Endothelial cell of umbilical vein (primary cell): ENCODE measurements around the gene B4GALT6. TPM values are rescaled to one million over a fixed set of nuclear protein-coding genes. Genes with fewer than 3 reads are reported as not detected.

Experiments used
- BruUV-seq: library from RNA; stranded (reverse); fragments of 400-500 nt; replicated peaks from 2 replicates; lab custom pipeline; 2021; lab: Mats Ljungman, UMichigan
- CTCF ChIA-PET: fragments of 300-600, 350-600 bp; sonication (Branson Sonifier 250); formaldehyde crosslinking; loops from one replicate; lab custom pipeline; 2021; ENCODE audit warnings: antibody characterized with exemption, inconsistent platforms; lab: Charles Lee
- POLR2A ChIA-PET: fragments of 300-600, 350-600 bp; sonication (Branson Sonifier 250); formaldehyde crosslinking; loops from one replicate; lab custom pipeline; 2021; ENCODE audit warnings: antibody characterized with exemption, inconsistent platforms; lab: Charles Lee
- DNase-seq: peaks from one replicate; pipeline ENCODE4 v3.0.0-alpha.2; 2011; ENCODE audit warnings: low read depth, low spot score
- FAIRE-seq: peaks from 2 replicates; lab custom pipeline; 2011; peaks lifted over from hg19 to GRCh38; lab: Jason Lieb, UNC
- H2AFZ ChIP-seq: 2 replicates; pipeline ENCODE4 v1.6.0; 2012; ENCODE audit warnings: low read depth, low read length, control low read depth, inconsistent platforms
- H3K27ac ChIP-seq: 2 replicates; pipeline ENCODE4 v1.5.1; 2011; ENCODE audit warnings: low read depth, mild to moderate bottlenecking, control low read depth, low read length, moderate library complexity; ENCODE audit not compliant: insufficient read depth
- H3K27me3 ChIP-seq, 2 experiments: 2 replicates each; pipeline versions ENCODE4 v1.6.0 to v1.6.1; 2011; ENCODE audit warnings: low read length in 2 of 2, mixed read lengths in 1 of 2; ENCODE audit not compliant: control insufficient read depth in 2 of 2, insufficient read depth in 2 of 2
- H3K36me3 ChIP-seq, 2 experiments: 2 replicates in 1 of 2; 3 replicates in 1 of 2; pipeline ENCODE4 v1.5.1; 2011; ENCODE audit warnings: low read length in 2 of 2, mild to moderate bottlenecking in 1 of 2, moderate library complexity in 1 of 2; ENCODE audit not compliant: control insufficient read depth in 2 of 2, insufficient read depth in 2 of 2; ENCODE audit errors: extremely low read depth in 1 of 2
- H3K4me1 ChIP-seq: 3 replicates; pipeline ENCODE4 v1.5.1; 2011; ENCODE audit warnings: mild to moderate bottlenecking, low read length; ENCODE audit not compliant: control insufficient read depth, insufficient read depth; ENCODE audit errors: extremely low read depth
- H3K4me2 ChIP-seq: 2 replicates; pipeline ENCODE4 v1.6.1; 2011; ENCODE audit warnings: low read length, control low read depth, mixed read lengths; ENCODE audit not compliant: insufficient read depth
- H3K4me3 ChIP-seq, 3 experiments: fragments of 200-600 bp in 1 of 3; sonication (generic), shearing (Covaris generic) in 1 of 3; replicated peaks in 1 of 3; 2 replicates each; pipeline ENCODE4 v1.5.1; 2011 to 2016; ENCODE audit warnings: control low read depth in 3 of 3, low read length in 3 of 3, mild to moderate bottlenecking in 2 of 3, inconsistent platforms in 1 of 3, low read depth in 1 of 3, moderate library complexity in 1 of 3; ENCODE audit not compliant: insufficient read depth in 1 of 3
- H3K79me2 ChIP-seq: 2 replicates; pipeline ENCODE4 v1.6.0; 2012; ENCODE audit warnings: low read length, inconsistent platforms; ENCODE audit not compliant: control insufficient read depth, insufficient read depth
- H3K9ac ChIP-seq: replicated peaks from 2 replicates; pipeline ENCODE3; 2011; ENCODE audit warnings: low read length, control low read depth; ENCODE audit not compliant: insufficient read depth; ENCODE audit errors: extremely low read depth
- H3K9me1 ChIP-seq: replicated peaks from 3 replicates; pipeline ENCODE4 v1.6.0; 2011; ENCODE audit warnings: mild to moderate bottlenecking, low read length; ENCODE audit not compliant: control insufficient read depth, insufficient read depth; ENCODE audit errors: extremely low read depth
- H3K9me3 ChIP-seq: replicated peaks from 2 replicates; pipeline ENCODE4 v1.5.1; 2012; ENCODE audit warnings: low read length, inconsistent platforms; ENCODE audit not compliant: control insufficient read depth, insufficient read depth
- H4K20me1 ChIP-seq: replicated peaks from 2 replicates; pipeline ENCODE3; 2011; ENCODE audit warnings: mild to moderate bottlenecking, low read length; ENCODE audit not compliant: control insufficient read depth, insufficient read depth; ENCODE audit errors: extremely low read depth
- CTCF ChIP-seq, 2 donors: IDR thresholded peaks; 1 replicate in 1 of 2; 2 replicates in 1 of 2; pipeline ENCODE4 v1.5.1; 2011; ENCODE audit warnings: low read length in 2 of 2, mild to moderate bottlenecking in 2 of 2, moderate library complexity in 2 of 2, control low read depth in 1 of 2, inconsistent platforms in 1 of 2, low read depth in 1 of 2; ENCODE audit not compliant: insufficient read depth in 1 of 2; ENCODE audit errors: extremely low read depth in 1 of 2
- EZH2 ChIP-seq: IDR thresholded peaks from 2 replicates; pipeline ENCODE4 v1.6.1; 2012; ENCODE audit warnings: borderline replicate concordance, low read depth, mild to moderate bottlenecking, moderate library complexity, low read length, inconsistent platforms; ENCODE audit not compliant: severe bottlenecking
- FOS ChIP-seq: IDR thresholded peaks from 2 replicates; pipeline ENCODE4 v1.6.1; 2011; ENCODE audit warnings: mild to moderate bottlenecking, low read length, moderate library complexity, borderline replicate concordance; ENCODE audit not compliant: insufficient read depth
- GATA2 ChIP-seq: IDR thresholded peaks from 2 replicates; pipeline ENCODE4 v1.7.0; 2011; ENCODE audit warnings: low read depth, mild to moderate bottlenecking, moderate library complexity, mixed read lengths, low read length; ENCODE audit not compliant: insufficient read length, insufficient read depth
- JUN ChIP-seq: IDR thresholded peaks from 2 replicates; pipeline ENCODE4 v1.6.1; 2011; ENCODE audit warnings: borderline replicate concordance, low read depth; ENCODE audit not compliant: insufficient read length, insufficient read depth
- MYC ChIP-seq: IDR thresholded peaks from one replicate; pipeline ENCODE4 v1.6.1; 2011; ENCODE audit warnings: mild to moderate bottlenecking, low read depth, low read length
- POLR2A ChIP-seq: IDR thresholded peaks from 2 replicates; pipeline ENCODE4 v1.6.1; 2012; ENCODE audit warnings: low read depth, mild to moderate bottlenecking, control low read depth, low read length
- POLR2AphosphoS5 ChIP-seq: IDR thresholded peaks from 2 replicates; pipeline ENCODE4 v1.6.1; 2012; ENCODE audit warnings: low read depth, mild to moderate bottlenecking, control low read depth, low read length, moderate library complexity; ENCODE audit not compliant: insufficient read depth
- dilution Hi-C: fragments of 300-500 bp; cut with MboI; formaldehyde crosslinking; loops from one replicate; pipeline ENCODE4 v1.15.0; 2019; ENCODE audit warnings: low sequenced_read_pairs; ENCODE audit not compliant: extremely low pct_ligation_motif_present
- intact Hi-C: fragments of 100-400 bp; cut with micrococcal nuclease; formaldehyde crosslinking; loops from one replicate; pipeline ENCODE4 v1.10.0; 2022
- polyA plus RNA-seq, 4 experiments: library from polyadenylated mRNA; depleted of rRNA in 3 of 4; stranded (reverse) in 3 of 4; unstranded in 1 of 4; fragments of >200 nt; gene quantifications; 2 replicates each; pipeline versions ENCODE4 v1.2.1 to v1.2.3, GENCODE V29; 2011 to 2012; ENCODE audit warnings: missing spikeins in 1 of 4
- total RNA-seq: library from RNA; stranded (reverse); gene quantifications from 2 replicates; pipeline ENCODE4 v1.2.3, GENCODE V29; 2021
- TF ChIP-seq, protein P1 (sequence below): IDR thresholded peaks from 2 replicates; pipeline ENCODE4 v1.6.1; 2011; ENCODE audit not compliant: insufficient read depth, insufficient read length

The B4GALT6 gene
- total and polyA plus RNA-seq, 2 donors (not counting 3 experiments of a cell fraction or from before 2014, with no cell fraction given) = 3.9 to 24.2 TPM

DNA sequence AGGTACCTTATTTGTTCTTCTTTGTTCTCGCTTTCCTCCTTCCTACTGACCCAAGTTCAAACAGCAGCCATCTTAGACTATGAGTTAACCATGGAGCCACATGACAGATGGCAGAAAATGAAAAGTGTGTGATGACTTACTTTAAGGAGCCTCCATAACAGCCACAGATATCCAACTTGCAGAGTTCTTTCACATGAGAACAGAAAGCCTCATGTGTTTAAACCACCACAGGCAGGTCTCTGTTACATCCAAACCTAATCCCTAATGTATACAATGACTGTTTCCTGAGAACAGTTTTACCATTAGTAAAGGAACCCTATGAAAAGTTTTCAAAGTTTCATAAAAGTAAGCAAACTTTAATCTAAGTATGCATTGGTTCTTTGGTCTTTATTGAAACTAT, 20.3 kb downstream of the B4GALT6 start:
- BruUV-seq = no TSS peak
- Histone ChIP-seq H4K20me1 (no peaks in the 10 kb centered on the region), H3K27me3 (no peaks in the 10 kb centered on the region), H3K9me3 (no peaks in the 10 kb centered on the region), H3K36me3 (no peaks in the 10 kb centered on the region), H3K4me1 (no peaks in the 10 kb centered on the region), H2AFZ (no peak overlapping the region), H3K4me2 (no peak overlapping the region), H3K9ac (no peak overlapping the region), H3K9me1 (no peaks in the 10 kb centered on the region), H3K27ac (no peak overlapping the region), H3K79me2 (no peaks in the 10 kb centered on the region), H3K4me3 (no peak overlapping the region)
- FAIRE-seq (no peak), DNase-seq (no peak)
- CTCF ChIA-PET = interaction anchor here (1.6 kb wide), 1 partner anchor 11 kb away, joined by 3 read pairs; no protein-coding TSS in a partner anchor
- POLR2A ChIA-PET = no interaction called here
- dilution Hi-C loops (no loop called here), intact Hi-C loops (no loop called here)
- no peak for TF ChIP-seq EZH2
- TF ChIP-seq, protein P1, sequence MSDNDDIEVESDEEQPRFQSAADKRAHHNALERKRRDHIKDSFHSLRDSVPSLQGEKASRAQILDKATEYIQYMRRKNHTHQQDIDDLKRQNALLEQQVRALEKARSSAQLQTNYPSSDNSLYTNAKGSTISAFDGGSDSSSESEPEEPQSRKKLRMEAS = no peak
- no peak for TF ChIP-seq FOS
- no peak for TF ChIP-seq POLR2A
- no peak for TF ChIP-seq JUN
- TF ChIP-seq MYC = no peak
- no peak for TF ChIP-seq POLR2AphosphoS5
- TF ChIP-seq GATA2 = no peak
- TF ChIP-seq CTCF (IDR thresholded peaks at IDR 0.05; ENCODE audit: extremely low read depth in 1 of 2, insufficient read depth in 1 of 2, low read depth in 1 of 2, low read length in 2 of 2) = no peak
